ENCODE results near the gene RAB4B. TPM values are rescaled to one million over a fixed set of nuclear protein-coding genes. Genes with fewer than 3 reads are reported as not detected.
"Not testable (repeated sequence)": the region's sequence is repeated elsewhere in the genome, so short reads cannot be mapped to it uniquely, and the experiment has no call there.

RAB4B gene
- total and polyA plus RNA-seq, 2 of the 13 experiments (the other 11 are each of a cell fraction or from before 2014, with no cell fraction given), result 3.3 to 5.4 TPM

DNA sequence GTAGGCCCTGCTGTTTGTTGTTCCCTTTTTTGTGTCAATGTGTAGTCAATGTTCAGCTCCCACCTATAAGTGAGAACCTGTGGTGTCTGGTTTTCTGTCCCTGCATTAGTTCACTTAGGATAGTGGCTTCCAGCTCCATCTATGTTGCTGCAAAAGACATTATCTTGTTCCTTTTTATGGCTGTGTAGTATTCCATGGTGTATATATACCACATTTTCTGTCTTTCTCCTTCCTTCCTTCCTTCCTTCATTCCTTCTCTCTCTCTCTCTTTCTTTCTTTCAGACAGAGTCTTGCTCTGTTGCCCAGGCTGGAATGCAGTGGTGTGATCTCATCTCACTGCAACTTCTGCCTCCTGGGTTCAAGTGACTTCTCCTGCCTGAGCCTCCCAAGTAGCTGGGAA lies 51.2 kb downstream of the RAB4B start:
- FAIRE-seq, result no peak
- CTCF ChIA-PET (ENCODE audit: low intra/inter-chr PET ratio, low total read pairs), result no interaction called here
- H3K79me2 ChIP-seq (ENCODE audit: insufficient read depth, low read length), result no peaks in the 10 kb centered on the region
- H4K20me1 ChIP-seq (ENCODE audit: insufficient read depth, low read length), result no peaks in the 10 kb centered on the region
- POLR2A ChIA-PET, result no interaction called here
- no peak for ATAC-seq
- H3K27me3 ChIP-seq (ENCODE audit: control insufficient read depth in 1 of 2, insufficient read depth in 2 of 2, low read length in 2 of 2), result no peaks in the 10 kb centered on the region
- no peaks in the 10 kb centered on the region for H3K9me3 ChIP-seq (ENCODE audit: low read length)
- H3K4me3 ChIP-seq (replicated peaks in 1 of 3; ENCODE audit: insufficient read depth in 1 of 3, low read depth in 2 of 3, low read length in 3 of 3), result no peak overlapping the region
- in situ Hi-C loops (cut with HindIII; ENCODE audit: extremely low pct_ligation_motif_present, low pct_unique_long_range_greater_than_20kb) (no loop called here), intact Hi-C loops (cut with micrococcal nuclease; ENCODE audit: unreplicated experiment) (no loop called here)
- H3K4me2 ChIP-seq (ENCODE audit: low read depth, low read length), result no peak overlapping the region
- H3K36me3 ChIP-seq (replicated peaks in 1 of 2; ENCODE audit: control insufficient read depth in 1 of 2, insufficient read depth in 2 of 2, low read length in 2 of 2), result no peaks in the 10 kb centered on the region
- BruUV-seq (replicated peaks), result no TSS peak
- H3K4me1 ChIP-seq (ENCODE audit: insufficient read depth, low read length), result peaks cover 24% of the 10 kb centered on the region
- no peak overlapping the region for H3K9ac ChIP-seq (ENCODE audit: insufficient read depth, low read depth, low read length)
- DNase-seq (ENCODE audit: low spot score), result no peak
- no peak overlapping the region for H3K27ac ChIP-seq (ENCODE audit: extremely low read length, insufficient read depth, low read length)
- no peak overlapping the region for H2AFZ ChIP-seq (ENCODE audit: low read length)
- TF ChIP-seq POLR2AphosphoS5 (IDR thresholded peaks at IDR 0.05; ENCODE audit: low read depth, low read length) (no peak), SATB2 (CRISPR knock-in tag; IDR thresholded peaks at IDR 0.05) (no peak), RNF219 (CRISPR knock-in tag; IDR thresholded peaks at IDR 0.05) (no peak), HDAC2 (CRISPR knock-in tag; IDR thresholded peaks at IDR 0.05) (no peak), MEIS1 (CRISPR knock-in tag; IDR thresholded peaks at IDR 0.05; ENCODE audit: borderline replicate concordance) (no peak)
- TF ChIP-seq, protein P1, sequence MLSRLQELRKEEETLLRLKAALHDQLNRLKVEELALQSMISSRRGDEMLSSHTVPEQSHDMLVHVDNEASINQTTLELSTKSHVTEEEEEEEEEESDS (CRISPR knock-in tag; IDR thresholded peaks at IDR 0.05; ENCODE audit: borderline replicate concordance), result no peak
- TF ChIP-seq, protein P2, sequence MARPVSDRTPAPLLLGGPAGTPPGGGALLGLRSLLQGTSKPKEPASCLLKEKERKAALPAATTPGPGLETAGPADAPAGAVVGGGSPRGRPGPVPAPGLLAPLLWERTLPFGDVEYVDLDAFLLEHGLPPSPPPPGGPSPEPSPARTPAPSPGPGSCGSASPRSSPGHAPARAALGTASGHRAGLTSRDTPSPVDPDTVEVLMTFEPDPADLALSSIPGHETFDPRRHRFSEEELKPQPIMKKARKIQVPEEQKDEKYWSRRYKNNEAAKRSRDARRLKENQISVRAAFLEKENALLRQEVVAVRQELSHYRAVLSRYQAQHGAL (CRISPR knock-in tag; IDR thresholded peaks at IDR 0.05; ENCODE audit: not compliant biosample characterization), result no peak

- in situ Hi-C loops (cut with HindIII; ENCODE audit: extremely low pct_ligation_motif_present, low pct_unique_long_range_greater_than_20kb); H3K36me3 ChIP-seq (replicated peaks in 1 of 2; ENCODE audit: control insufficient read depth in 1 of 2, insufficient read depth in 2 of 2, low read length in 2 of 2); H2AFZ ChIP-seq (ENCODE audit: low read length); BruUV-seq (replicated peaks); FAIRE-seq; H3K27me3 ChIP-seq (ENCODE audit: control insufficient read depth in 1 of 2, insufficient read depth in 2 of 2, low read length in 2 of 2); H3K4me3 ChIP-seq (replicated peaks in 1 of 3; ENCODE audit: insufficient read depth in 1 of 3, low read depth in 2 of 3, low read length in 3 of 3); H4K20me1 ChIP-seq (ENCODE audit: insufficient read depth, low read length); ATAC-seq; H3K27ac ChIP-seq (ENCODE audit: extremely low read length, insufficient read depth, low read length); H3K9ac ChIP-seq (ENCODE audit: insufficient read depth, low read depth, low read length); POLR2A ChIA-PET; DNase-seq (ENCODE audit: low spot score); intact Hi-C loops (cut with micrococcal nuclease; ENCODE audit: unreplicated experiment); H3K79me2 ChIP-seq (ENCODE audit: insufficient read depth, low read length); H3K4me2 ChIP-seq (ENCODE audit: low read depth, low read length); H3K9me3 ChIP-seq (ENCODE audit: low read length); CTCF ChIA-PET (ENCODE audit: low intra/inter-chr PET ratio, low total read pairs): not testable (repeated sequence)
- peaks cover 19% of the 10 kb centered on the region for H3K4me1 ChIP-seq (ENCODE audit: insufficient read depth, low read length)
- 94% methylated on average over 16 of the region's 16 CpGs for WGBS (ENCODE audit: low lambda C conversion rate)
Observed at GRCh38 chr19:40830741-40831140, 52.7 kb downstream of the RAB4B start.
